Ovary (tissue), 9 donors: ENCODE measurements around the gene BRI3. TPM values are rescaled to one million over a fixed set of nuclear protein-coding genes. Genes with fewer than 3 reads are reported as not detected.

Experiments
- DNase-seq, 5 donors: peaks; one replicate each; pipeline ENCODE4 v3.0.0-alpha.2; 2019 to 2020
- H3K27ac ChIP-seq, 2 donors: fragments of 200-600 bp; one replicate each; pipeline versions ENCODE4 v1.5.1 to v1.8.0; 2019 to 2022
- H3K27me3 ChIP-seq: fragments of 200-600 bp; one replicate; pipeline ENCODE4 v1.8.0; 2022
- H3K36me3 ChIP-seq: fragments of 200-600 bp; sonication (generic); one replicate; pipeline ENCODE4 v1.5.1; 2019
- H3K4me1 ChIP-seq: one replicate; pipeline ENCODE4 v1.8.1; 2013; ENCODE audit warnings: mild to moderate bottlenecking, moderate library complexity; ENCODE audit not compliant: insufficient read depth
- H3K4me3 ChIP-seq: fragments of 200-600 bp; sonication (generic); one replicate; pipeline ENCODE4 v1.5.1; 2017
- H3K9me3 ChIP-seq, 2 donors: fragments of 200-600 bp in 1 of 2; sonication (generic) in 1 of 2; one replicate each; pipeline versions ENCODE4 v1.5.1 to v1.8.1; 2013 to 2019; ENCODE audit warnings: mild to moderate bottlenecking in 1 of 2, moderate library complexity in 1 of 2
- CTCF ChIP-seq, 3 donors: fragments of 450-650 bp in 2 of 3; fragments of 200-600 bp in 1 of 3; IDR thresholded peaks; one replicate each; pipeline versions ENCODE4 v1.5.1 to v1.8.0; 2016 to 2022; ENCODE audit warnings: antibody characterized with exemption in 3 of 3, mild to moderate bottlenecking in 1 of 3
- EP300 ChIP-seq: sonication (generic); formaldehyde crosslinking; IDR thresholded peaks from one replicate; pipeline ENCODE4 v1.6.1; 2017; ENCODE audit warnings: antibody characterized with exemption
- POLR2A ChIP-seq: fragments of 450-650 bp; IDR thresholded peaks from one replicate; pipeline ENCODE4 v1.6.1; 2017; ENCODE audit warnings: antibody characterized with exemption, mild to moderate bottlenecking, moderate library complexity
- WGBS, 3 donors: extraction: QIAGEN DNeasy Blood & Tissue Kit in 1 of 3; methylation state at CpG; one replicate each; pipeline versions ENCODE4 v1.1.5 to v1.1.7; 2013 to 2017; 5-methylcytosine and 5-hydroxymethylcytosine counted together
- intact Hi-C, 4 donors: fragments of 100-400 bp; cut with DNase I; formaldehyde crosslinking; loops; one replicate each; pipeline versions ENCODE4 v1.11.0 to v1.15.1; 2022 to 2023
- polyA plus RNA-seq, 2 donors: library from polyadenylated mRNA; stranded (reverse); fragments of 200-250 nt in 1 of 2; fragments of 350-450 nt in 1 of 2; fragmentation: Illumina TruSeq in 1 of 2; extraction: RNeasy Lipid Tissue Mini Kit (QIAGEN cat#74804) in 1 of 2; gene quantifications; one replicate each; pipeline ENCODE4 v1.2.3, GENCODE V29; 2013 to 2014
- total RNA-seq, 7 donors: library from RNA; depleted of rRNA in 2 of 7; stranded (reverse); fragments of >200 nt in 2 of 7; fragmentation: NEBNext Ultra II Directional in 3 of 7; extraction: Animal tissue kit (Norgen Biotek cat#: 25700) in 3 of 7; gene quantifications; one replicate each; pipeline versions ENCODE4 v1.1.0 to v1.2.4, GENCODE V29; 2016 to 2023
- donor health status: DM: no; HTN: no; CAD: no; lungs with moderate emphysema.
- donor health status: DM: no; HTN: no; CAD: no.
- donor health status: Bipolar disorder and iron deficiency.
- donor health status: DM: yes; HTN: yes; CAD: no.
- donor health status: DM: no; HTN: no; CAD: no.
- donor health status: DM: yes; HTN: yes; CAD: no.

The BRI3 gene
- total and polyA plus RNA-seq, 9 donors, result 19.9 to 161 (median 133) TPM

DNA sequence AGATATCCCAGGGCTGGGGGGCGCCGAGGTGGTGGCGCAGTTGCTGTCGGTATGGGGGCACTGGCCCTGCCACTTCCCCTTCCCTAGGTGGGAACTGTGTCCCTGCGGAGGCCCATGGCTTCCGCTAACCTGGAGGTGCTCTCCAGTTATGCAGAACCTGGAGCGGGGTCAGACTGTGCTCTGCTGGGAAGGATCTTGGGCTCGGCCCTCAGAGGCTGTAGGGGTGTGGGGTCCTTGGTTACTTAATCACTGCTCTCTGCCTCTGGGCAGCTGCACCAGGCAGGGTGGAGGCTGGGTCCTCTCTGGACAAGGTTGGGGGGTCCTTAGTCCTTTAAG lies 2.4 kb downstream of the BRI3 start:
- 64 to 72% (median 69%) methylated on average over 6 to 8 of the region's 8 CpGs for WGBS, 3 donors
- no peak for DNase-seq
- H3K9me3 ChIP-seq, result no peaks in the 10 kb centered on the region
- H3K4me3 ChIP-seq, result peak overlapping the region; percentile 98
- H3K27ac ChIP-seq, result peak overlapping the region in 1 of 2 donors; percentile 64
- no peaks in the 10 kb centered on the region for H3K36me3 ChIP-seq
- no peaks in the 10 kb centered on the region for H3K27me3 ChIP-seq
- peaks cover 38% of the 10 kb centered on the region for H3K4me1 ChIP-seq
- intact Hi-C loops, result no loop called here
- no peak for TF ChIP-seq POLR2A
- no peak for TF ChIP-seq CTCF (IDR thresholded peaks at IDR 0.05)
- TF ChIP-seq EP300, result no peak

GRCh38 chr7:98284335-98285036 lies 3.0 kb downstream of the BRI3 start:
- no peak for TF ChIP-seq EP300
- TF ChIP-seq CTCF (IDR thresholded peaks at IDR 0.05), result no peak
- no peak for TF ChIP-seq POLR2A
- WGBS, 3 donors, result 28 to 33% (median 31%) methylated on average over 20 of the region's 20 CpGs
- H3K36me3 ChIP-seq, result no peaks in the 10 kb centered on the region
- peak overlapping the region; percentile 20 to 64 for H3K27ac ChIP-seq
- H3K4me1 ChIP-seq, result peaks cover 38% of the 10 kb centered on the region
- DNase-seq, result peak; percentile 34 to 52 (median 42)
- intact Hi-C loops, result no loop called here
- no peaks in the 10 kb centered on the region for H3K27me3 ChIP-seq
- no peaks in the 10 kb centered on the region for H3K9me3 ChIP-seq
- H3K4me3 ChIP-seq, result peak overlapping the region; percentile 98

DNA sequence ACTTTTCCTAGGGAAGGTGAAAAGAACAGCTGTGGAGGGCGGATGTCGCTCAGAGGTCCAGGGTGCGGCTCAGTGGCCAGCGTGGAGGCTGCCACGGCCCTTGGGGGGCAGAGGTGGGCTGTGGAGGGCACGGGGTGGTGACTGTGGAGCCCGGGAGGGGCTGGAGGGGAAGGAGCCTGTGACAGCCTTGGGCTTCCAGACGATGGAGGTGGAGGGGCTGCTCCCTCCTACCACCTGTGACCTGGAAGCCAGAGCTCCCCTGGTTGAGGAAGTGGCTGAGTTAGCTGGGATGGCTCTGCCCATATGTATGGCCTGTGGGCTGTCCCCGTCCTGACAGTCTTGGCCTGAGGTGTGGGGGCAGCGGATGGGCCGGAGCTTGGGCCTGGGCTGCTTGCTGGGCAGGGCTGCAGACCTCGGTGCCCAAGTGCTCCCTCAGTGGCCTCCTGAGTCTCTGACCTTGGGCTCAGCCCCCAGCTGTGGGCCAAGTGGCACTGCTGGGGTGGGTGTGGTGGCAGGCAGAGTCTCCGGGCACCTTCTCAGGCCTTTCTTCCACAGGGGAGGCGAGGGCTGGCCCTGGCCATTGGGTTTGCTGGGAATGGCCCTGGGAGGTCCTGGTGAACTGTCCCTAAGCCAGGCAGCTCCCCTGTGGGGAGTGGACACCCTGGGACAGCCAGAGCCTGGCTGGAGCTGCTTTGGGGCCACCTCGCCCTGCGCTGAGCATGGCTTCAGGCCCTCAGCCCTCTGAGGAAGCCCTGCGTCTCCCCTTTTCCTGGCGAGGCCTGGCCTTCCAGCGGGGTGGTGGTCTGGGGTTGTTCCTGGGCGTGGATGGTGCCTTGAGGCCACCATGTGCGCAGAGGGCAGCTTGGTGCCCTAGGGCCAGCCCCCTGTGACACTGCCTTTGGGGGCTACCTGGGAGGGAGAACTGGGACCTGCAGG lies 3.9 kb downstream of the BRI3 start:
- peaks cover 38% of the 10 kb centered on the region for H3K4me1 ChIP-seq
- no peaks in the 10 kb centered on the region for H3K9me3 ChIP-seq
- WGBS, 3 donors, result 76 to 80% (median 78%) methylated on average over 20 to 21 of the region's 21 CpGs
- H3K36me3 ChIP-seq, result no peaks in the 10 kb centered on the region
- H3K27ac ChIP-seq, result peak overlapping the region; percentile 20 to 64
- intact Hi-C loops, result no loop called here
- TF ChIP-seq EP300, result no peak
- no peak for TF ChIP-seq CTCF (IDR thresholded peaks at IDR 0.05)
- no peak overlapping the region for H3K4me3 ChIP-seq
- no peaks in the 10 kb centered on the region for H3K27me3 ChIP-seq
- no peak for DNase-seq

DNA sequence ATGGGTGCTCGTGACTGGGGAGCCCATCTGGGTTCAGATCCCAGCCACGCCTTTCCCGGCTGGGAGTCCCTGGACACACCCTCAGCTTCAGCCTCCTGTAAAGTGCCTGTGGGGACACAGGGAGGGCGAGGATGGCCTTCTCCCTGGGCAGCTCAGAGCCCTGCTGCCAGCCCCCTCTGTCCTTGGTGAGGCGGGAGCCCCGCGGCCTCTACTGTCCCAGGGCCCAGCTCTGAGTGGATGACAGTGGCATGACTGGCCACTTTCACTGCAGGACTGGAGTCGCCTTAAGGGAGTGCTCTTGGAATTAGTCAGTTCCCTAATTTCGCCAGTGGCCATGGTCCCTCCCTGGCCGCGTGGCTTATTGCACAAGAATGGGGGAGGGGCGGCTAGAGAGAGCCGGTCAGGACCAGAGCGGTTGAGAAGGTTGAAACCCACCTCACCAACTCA lies 4.6 kb downstream of the BRI3 start:
- intact Hi-C loops, result no loop called here
- no peaks in the 10 kb centered on the region for H3K9me3 ChIP-seq
- TF ChIP-seq CTCF (IDR thresholded peaks at IDR 0.05), result no peak
- TF ChIP-seq EP300, result no peak
- no peak for TF ChIP-seq POLR2A
- no peak overlapping the region for H3K4me3 ChIP-seq
- H3K27me3 ChIP-seq, result no peaks in the 10 kb centered on the region
- H3K4me1 ChIP-seq, result peaks cover 38% of the 10 kb centered on the region
- H3K36me3 ChIP-seq, result no peaks in the 10 kb centered on the region
- DNase-seq, result peak; percentile 43 to 75 (median 55)
- no peak overlapping the region for H3K27ac ChIP-seq
- WGBS, 3 donors, result 57 to 73% (median 71%) methylated on average over 14 of the region's 14 CpGs
